ENCODE results near the gene C2orf49.
A peak's percentile ranks its signal among the peaks of the same experiment; 100 is the strongest.
"Not testable (repeated sequence)": the region's sequence is repeated elsewhere in the genome, so short reads cannot be mapped to it uniquely, and the experiment has no call there.

C2orf49 gene

GRCh38 chr2:105321875-105322646, 15.3 kb upstream of the C2orf49 start:
- peak; percentile 46 for DNase-seq (ENCODE audit: low spot score)

GRCh38 chr2:105323111-105323510, 14.2 kb upstream of the C2orf49 start:
- no peak for DNase-seq (ENCODE audit: low spot score)

GRCh38 chr2:105324101-105324500, 13.2 kb upstream of the C2orf49 start:
- no peak for DNase-seq (ENCODE audit: low spot score)

DNA sequence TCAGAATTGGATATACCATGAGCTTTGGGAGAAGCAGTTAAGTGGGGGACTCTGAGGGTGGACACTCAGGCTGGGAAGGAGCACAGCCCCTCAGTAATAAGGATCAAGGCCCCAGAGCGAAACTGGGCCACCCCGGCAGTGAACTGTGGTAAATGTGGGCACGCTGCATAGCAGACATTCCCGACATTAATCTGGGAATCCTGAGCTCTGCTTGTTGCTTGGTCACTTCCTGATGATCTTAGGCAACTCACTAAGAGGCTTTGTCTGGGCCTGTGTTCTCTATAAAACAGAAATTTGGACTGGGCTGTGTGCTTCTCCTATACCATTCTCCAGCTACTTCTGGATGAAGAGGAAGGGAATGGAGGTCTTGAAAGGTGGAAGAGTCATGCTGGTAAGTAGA, 12.6 kb upstream of the C2orf49 start:
- peak; percentile 73 for DNase-seq (ENCODE audit: low spot score)

GRCh38 chr2:105325389-105325963, 11.9 kb upstream of the C2orf49 start:
- DNase-seq (ENCODE audit: low spot score), result no peak

DNA sequence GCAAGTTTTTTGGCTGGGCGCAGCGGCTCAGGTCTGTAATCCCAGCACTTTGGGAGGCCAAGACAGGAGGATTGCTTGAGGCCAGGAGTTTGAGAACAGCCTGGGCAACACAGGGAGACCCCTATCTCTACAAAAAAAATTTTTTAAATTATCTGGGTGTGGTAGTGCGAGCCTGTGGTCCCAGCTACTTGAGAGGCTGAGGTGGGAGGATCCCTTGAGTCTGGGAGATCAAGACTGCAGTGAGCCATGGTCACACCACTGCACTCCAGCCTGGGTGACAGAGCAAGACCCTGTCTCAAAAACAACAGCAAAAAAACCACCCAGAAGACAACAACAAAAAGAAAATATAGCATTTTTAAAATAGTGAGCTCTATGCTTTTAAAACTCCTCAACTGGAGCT, 10.1 kb upstream of the C2orf49 start:
- not testable (repeated sequence) for DNase-seq (ENCODE audit: low spot score)

GRCh38 chr2:105327690-105328089, 9.7 kb upstream of the C2orf49 start:
- peak; percentile 74 for DNase-seq (ENCODE audit: low spot score)

DNA sequence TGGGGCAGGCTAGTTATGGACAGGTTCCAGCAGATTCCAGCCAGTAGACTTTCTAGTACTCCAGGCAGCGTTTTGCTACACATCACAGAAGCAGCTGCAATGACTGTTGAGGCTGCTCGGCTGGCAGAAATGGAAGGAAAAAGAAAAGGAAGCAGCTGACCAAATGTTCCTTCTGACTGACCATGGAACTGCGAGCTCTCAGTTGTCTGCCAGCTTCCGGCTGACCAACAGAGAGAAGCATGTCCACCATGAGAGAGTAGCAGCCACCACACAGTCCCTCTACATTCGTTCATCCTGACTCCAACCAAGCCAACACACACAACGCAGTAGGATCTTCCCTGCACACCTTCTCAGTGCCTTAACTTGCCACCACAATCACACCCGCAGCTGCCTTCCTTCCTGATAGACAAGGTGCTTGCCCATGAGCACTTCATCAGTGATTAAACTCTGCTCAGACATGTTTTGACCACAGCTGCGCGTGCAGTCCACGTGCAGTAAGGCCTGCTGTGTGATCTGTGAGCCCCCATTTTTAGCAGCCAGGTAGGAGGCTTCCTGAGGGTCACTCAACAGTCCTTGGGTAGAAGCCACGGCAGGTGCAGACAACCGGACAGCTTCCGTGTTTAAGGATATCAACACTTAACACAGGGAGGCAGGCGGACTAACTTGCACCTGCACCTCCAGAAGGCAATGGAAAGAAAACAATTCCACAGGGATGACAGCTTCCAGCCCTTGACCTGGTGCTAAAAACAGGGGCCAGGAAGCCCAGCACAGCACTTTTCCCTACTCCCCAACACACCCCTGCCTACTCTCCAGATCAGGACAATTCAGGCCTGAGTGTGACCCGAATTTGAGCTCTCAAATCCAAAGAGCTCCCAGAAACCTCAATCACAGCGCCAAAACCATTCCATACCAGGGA, 8.8 kb upstream of the C2orf49 start:
- DNase-seq (ENCODE audit: low spot score), result peak; percentile 89

DNA sequence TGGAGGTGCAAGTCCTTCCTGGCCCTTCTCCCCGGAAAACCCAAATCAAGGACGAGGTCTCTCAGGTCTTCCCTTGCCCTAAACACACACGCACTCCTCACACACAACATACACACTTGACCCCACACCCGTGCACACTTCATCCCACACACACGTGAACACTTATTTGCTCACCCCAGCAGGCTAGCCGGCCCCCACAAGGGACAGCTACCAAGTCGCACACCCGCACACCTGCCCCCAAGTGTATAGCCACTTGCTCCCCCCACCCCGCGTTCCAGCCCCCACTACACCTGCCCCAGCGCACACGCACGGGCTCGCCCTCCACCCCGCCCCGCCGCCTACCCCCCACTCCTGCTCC, 8.2 kb upstream of the C2orf49 start:
- DNase-seq (ENCODE audit: low spot score), result no peak

- peak; percentile 67 for DNase-seq (ENCODE audit: low spot score)
Measured at GRCh38 chr2:105329561-105330495, 7.5 kb upstream of the C2orf49 start, which contains the start of gene TGFBRAP1. Gene TGFBRAP1, minus strand, starts transcription at chr2:105329735. Its CDS starts 21,434 bp downstream, at chr2:105308301.

DNA sequence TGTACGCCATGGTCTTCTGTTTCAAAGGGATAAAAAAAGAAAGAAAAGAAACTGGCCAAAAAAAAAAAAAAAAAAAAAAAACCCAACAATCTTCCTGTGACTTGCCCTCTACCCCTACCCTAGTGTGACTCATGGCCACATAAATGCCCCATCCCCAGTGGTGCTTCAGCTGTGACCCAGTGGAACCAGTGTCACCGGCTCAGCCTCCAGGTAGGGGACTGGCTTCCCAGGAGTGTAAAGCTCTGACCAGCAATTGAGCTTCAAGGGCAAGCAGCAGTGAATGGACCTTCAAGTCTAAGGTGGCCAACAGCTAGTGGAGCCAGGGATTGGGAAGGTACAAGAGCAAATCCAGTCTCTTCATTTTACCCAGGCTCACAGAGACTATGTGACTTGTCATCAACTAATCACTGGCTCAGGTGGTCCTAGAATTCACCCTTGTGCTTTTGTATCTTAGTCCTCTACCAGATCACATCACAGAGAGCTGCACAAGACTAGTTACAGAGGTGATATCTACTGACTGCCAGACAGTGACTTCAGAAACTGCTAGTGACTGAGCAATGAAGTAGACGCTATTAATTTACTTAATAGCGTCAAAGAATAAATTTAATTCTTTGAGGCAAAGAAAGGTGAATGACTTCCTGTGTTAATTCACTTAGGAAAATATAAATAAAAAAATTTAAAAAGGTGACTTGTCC, 6.5 kb upstream of the C2orf49 start:
- DNase-seq (ENCODE audit: low spot score), result peak; percentile 29

DNA sequence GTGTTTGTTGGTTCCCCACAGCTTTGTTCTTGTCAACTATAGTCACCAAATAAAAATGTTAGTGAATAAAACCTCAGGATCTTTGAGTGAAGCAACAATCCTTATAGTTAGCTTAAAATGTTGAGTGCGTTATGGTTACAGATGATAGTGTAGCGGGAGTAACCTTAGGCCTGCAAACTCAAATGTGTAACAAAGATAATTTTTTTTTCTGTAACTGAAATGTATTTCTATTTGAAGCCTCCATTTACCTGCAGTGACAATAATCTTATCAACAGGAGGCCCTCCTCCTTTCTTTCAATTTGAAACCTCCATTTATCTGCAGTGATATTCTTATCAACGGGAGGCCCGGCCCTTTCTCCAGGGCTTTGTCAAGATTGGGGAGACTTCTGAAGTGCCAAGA, 3.1 kb upstream of the C2orf49 start:
- DNase-seq (ENCODE audit: low spot score), result no peak

DNA sequence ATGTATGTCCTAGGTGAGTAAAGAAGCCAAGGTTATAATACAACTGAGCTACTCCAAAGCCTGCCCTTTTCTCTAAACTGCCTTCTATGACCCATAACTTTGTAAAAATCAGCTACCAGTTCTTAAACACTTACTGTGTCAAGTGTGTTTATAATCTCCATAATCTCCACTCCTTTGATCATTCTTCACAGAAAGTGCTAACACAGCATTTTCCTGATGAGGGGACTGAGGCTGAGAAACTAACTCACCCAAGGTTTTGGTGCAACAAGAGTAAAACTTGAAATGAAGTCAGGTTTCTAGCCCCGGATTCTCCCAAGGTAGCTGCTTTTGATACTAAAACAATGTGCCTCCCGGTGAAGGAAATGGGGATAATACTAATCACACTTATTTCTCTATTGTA, 1.9 kb upstream of the C2orf49 start:
- no peak for DNase-seq (ENCODE audit: low spot score)

- DNase-seq (ENCODE audit: low spot score), result no peak
Measured at GRCh38 chr2:105336786-105337121, 586 bp upstream of the C2orf49 start.

DNA sequence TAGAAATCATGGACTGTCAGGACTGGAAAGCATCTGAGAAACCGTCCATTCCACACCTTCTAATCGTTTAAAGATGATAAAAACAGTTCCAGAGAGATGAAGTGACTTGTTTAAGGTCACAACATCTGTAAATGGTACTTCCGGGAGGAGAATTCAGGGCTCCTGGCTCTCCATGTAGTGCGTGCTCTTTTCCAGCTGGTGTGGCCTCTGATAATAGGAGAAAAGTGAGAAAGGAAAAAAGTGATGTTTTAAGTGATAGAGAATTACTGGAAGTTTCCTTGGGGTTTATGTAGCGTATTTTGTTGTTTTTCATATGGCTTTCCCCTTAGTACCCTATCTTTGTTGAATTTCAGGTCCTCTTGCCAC, 663 bp downstream of the C2orf49 start:
- no peak for DNase-seq (ENCODE audit: low spot score)

- DNase-seq (ENCODE audit: low spot score), result no peak
Measured at GRCh38 chr2:105339414-105339813, 2.1 kb downstream of the C2orf49 start.

GRCh38 chr2:105344704-105345345, 7.5 kb downstream of the C2orf49 start:
- DNase-seq (ENCODE audit: low spot score), result peak; percentile 50

- no peak for DNase-seq (ENCODE audit: low spot score)
Measured at GRCh38 chr2:105357122-105357521, 19.8 kb downstream of the C2orf49 start.

DNA sequence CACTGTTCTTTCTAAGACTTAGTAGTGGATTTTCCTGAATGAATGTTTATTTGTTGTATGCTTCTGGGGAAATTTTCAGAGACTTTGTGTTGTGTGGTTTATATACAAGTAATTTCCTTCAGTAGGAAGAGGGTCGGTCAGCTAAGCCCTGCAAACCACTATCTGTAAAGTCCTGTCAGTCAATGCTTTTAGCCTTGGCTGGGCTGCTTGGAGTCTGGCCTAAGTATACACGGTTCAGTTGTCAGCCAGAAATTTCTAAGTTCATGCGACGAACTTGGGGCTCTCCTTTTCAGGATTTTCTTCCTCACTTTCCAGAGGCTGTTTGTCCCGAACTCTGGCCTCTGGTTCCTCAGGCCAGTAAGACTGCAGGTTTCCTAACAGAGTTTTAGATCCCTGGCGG, 21.3 kb downstream of the C2orf49 start:
- no peak for DNase-seq (ENCODE audit: low spot score)

GRCh38 chr2:105361102-105361889, 24.0 kb downstream of the C2orf49 start:
- no peak for DNase-seq (ENCODE audit: low spot score)
